Vagina (tissue), 2 donors: ENCODE results near the gene IMPA2.

ENCODE experiments used
- POLR2A ChIP-seq, 2 donors: fragments of 450-650 bp; IDR thresholded peaks; one replicate each; pipeline ENCODE4 v1.6.1; 2017; ENCODE audit warnings: antibody characterized with exemption in 2 of 2, mild to moderate bottlenecking in 2 of 2, moderate library complexity in 2 of 2
- TF ChIP-seq, protein P1 (sequence below), 3 experiments: fragments of 450-650 bp in 2 of 3; fragments of 200-600 bp in 1 of 3; sonication (generic) in 1 of 3; IDR thresholded peaks; one replicate each; pipeline ENCODE4 v1.5.1; 2017 to 2019; ENCODE audit warnings: antibody characterized with exemption in 3 of 3, mild to moderate bottlenecking in 2 of 3, moderate library complexity in 2 of 3

DNA sequence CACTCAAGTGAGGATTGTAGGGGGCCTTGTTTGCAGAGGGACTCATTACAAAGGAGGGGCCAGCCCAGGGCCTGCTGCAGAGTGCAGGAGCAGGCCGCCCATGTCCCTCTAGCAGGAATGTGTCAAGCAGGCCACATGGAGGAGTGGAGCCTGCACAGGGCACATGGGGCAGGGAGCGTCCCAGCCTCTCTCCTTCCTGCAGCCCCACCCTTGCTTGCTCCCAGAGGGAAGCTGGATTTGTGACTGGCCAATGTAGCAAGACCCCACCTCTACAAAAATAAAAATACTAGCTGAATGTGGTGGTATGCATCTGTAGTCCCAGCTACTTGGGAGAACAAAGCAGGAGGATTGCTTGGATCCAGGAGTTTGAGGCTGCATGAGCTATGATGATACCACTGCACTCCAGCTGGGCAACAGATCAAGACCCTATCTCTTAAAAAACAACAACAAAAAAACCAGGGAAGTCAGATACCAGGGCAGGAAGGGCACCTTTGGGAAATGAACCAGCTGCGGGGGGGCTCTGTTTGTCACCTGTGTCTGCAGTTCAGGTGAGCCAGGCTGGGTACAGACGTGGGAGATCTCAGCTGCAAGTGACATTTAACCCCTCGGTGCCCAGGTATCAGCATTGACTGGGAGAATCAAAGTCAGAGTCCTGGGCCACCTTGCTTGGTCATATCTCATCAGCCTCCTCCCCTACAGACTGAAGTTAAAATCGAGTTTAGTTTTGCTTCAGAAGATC lies 27.7 kb downstream of the IMPA2 start:
- TF ChIP-seq POLR2A (IDR thresholded peaks at IDR 0.05): no peak
- TF ChIP-seq, protein P1, sequence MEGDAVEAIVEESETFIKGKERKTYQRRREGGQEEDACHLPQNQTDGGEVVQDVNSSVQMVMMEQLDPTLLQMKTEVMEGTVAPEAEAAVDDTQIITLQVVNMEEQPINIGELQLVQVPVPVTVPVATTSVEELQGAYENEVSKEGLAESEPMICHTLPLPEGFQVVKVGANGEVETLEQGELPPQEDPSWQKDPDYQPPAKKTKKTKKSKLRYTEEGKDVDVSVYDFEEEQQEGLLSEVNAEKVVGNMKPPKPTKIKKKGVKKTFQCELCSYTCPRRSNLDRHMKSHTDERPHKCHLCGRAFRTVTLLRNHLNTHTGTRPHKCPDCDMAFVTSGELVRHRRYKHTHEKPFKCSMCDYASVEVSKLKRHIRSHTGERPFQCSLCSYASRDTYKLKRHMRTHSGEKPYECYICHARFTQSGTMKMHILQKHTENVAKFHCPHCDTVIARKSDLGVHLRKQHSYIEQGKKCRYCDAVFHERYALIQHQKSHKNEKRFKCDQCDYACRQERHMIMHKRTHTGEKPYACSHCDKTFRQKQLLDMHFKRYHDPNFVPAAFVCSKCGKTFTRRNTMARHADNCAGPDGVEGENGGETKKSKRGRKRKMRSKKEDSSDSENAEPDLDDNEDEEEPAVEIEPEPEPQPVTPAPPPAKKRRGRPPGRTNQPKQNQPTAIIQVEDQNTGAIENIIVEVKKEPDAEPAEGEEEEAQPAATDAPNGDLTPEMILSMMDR (IDR thresholded peaks at IDR 0.05): no peak
